Measurements from ENCODE around the gene SVOP. TPM values are rescaled to one million over a fixed set of nuclear protein-coding genes. Genes with fewer than 3 reads are reported as not detected.

SVOP gene
- total and polyA plus RNA-seq, 2 experiments from 2014 or later: 0.10 TPM; not detected in 1

DNA sequence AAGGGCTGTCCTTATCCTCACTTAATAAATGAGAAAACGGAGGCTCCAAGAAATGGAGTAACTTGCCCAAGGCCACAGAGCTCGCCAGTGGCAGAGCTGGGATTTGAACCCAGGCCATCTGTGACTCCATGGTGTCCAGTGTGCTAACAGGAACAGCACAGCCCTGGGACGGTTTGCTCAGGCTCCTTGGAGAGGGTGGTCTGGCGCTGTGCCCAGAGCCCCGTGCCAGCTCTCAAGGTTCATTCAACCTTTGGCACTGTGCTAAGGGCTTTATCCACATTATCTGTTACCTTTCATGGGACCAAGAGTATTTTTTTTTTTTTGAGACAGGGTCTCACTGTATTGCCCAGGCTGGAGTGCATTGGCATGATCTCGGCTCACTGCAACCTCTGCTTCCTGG, 132.8 kb downstream of the SVOP start (continued):
- no peak for TF ChIP-seq JUNB (IDR thresholded peaks at IDR 0.05; ENCODE audit: unreplicated experiment)

GRCh38 chr12:108886873-108887629, 133.8 kb downstream of the SVOP start:
- DNase-seq (ENCODE audit: low spot score): no peak
- Histone ChIP-seq H2AFZ (no peak overlapping the region), H3K4me2 (no peak overlapping the region), H3K9me2 (ENCODE audit: insufficient read depth) (no peaks in the 10 kb centered on the region), H3K27me3 (ENCODE audit: insufficient read depth) (no peaks in the 10 kb centered on the region), H4K20me1 (replicated peaks; ENCODE audit: insufficient read depth) (no peaks in the 10 kb centered on the region), H3K27ac (ENCODE audit: low read depth) (no peak overlapping the region), H3K79me2 (replicated peaks; ENCODE audit: insufficient read depth) (no peaks in the 10 kb centered on the region), H3K36me3 (ENCODE audit: insufficient read depth) (no peaks in the 10 kb centered on the region), H3K4me1 (ENCODE audit: insufficient read depth) (no peaks in the 10 kb centered on the region; the same call in 1 of the 2 replicates), H3K4me3 (no peak overlapping the region), H3F3A (replicated peaks; ENCODE audit: low read depth) (no peaks in the 10 kb centered on the region)
- H3K4me3 Mint-ChIP-seq: no peak overlapping the region
- no peak overlapping the region for H3K27ac Mint-ChIP-seq
- no peak for ATAC-seq
- no peaks in the 10 kb centered on the region for H3K4me1 Mint-ChIP-seq
- H3K27me3 Mint-ChIP-seq (ENCODE audit: insufficient read depth, low read depth, poor library complexity): peaks cover 6% of the 10 kb centered on the region
- peaks cover 4% of the 10 kb centered on the region; the same call in 1 of the 3 replicates for H3K9me3 Mint-ChIP-seq
- no peaks in the 10 kb centered on the region for H3K36me3 Mint-ChIP-seq (ENCODE audit: low read depth)
- TF ChIP-seq ZNF114 (CRISPR knock-in tag; IDR thresholded peaks at IDR 0.05) (no peak), NANOG (IDR thresholded peaks at IDR 0.05; ENCODE audit: borderline replicate concordance) (no peak), EZH2 (IDR thresholded peaks at IDR 0.05; ENCODE audit: low read depth, unreplicated experiment) (no peak), EZH2phosphoT487 (IDR thresholded peaks at IDR 0.05; ENCODE audit: unreplicated experiment) (no peak), JUNB (IDR thresholded peaks at IDR 0.05; ENCODE audit: unreplicated experiment) (no peak), ZNF331 (CRISPR knock-in tag; IDR thresholded peaks at IDR 0.05; ENCODE audit: low read depth) (no peak), CREB1 (CRISPR knock-in tag; IDR thresholded peaks at IDR 0.05; ENCODE audit: low read depth) (no peak), STAT1 (IDR thresholded peaks at IDR 0.05; ENCODE audit: unreplicated experiment) (no peak)
- TF ChIP-seq, protein P1, sequence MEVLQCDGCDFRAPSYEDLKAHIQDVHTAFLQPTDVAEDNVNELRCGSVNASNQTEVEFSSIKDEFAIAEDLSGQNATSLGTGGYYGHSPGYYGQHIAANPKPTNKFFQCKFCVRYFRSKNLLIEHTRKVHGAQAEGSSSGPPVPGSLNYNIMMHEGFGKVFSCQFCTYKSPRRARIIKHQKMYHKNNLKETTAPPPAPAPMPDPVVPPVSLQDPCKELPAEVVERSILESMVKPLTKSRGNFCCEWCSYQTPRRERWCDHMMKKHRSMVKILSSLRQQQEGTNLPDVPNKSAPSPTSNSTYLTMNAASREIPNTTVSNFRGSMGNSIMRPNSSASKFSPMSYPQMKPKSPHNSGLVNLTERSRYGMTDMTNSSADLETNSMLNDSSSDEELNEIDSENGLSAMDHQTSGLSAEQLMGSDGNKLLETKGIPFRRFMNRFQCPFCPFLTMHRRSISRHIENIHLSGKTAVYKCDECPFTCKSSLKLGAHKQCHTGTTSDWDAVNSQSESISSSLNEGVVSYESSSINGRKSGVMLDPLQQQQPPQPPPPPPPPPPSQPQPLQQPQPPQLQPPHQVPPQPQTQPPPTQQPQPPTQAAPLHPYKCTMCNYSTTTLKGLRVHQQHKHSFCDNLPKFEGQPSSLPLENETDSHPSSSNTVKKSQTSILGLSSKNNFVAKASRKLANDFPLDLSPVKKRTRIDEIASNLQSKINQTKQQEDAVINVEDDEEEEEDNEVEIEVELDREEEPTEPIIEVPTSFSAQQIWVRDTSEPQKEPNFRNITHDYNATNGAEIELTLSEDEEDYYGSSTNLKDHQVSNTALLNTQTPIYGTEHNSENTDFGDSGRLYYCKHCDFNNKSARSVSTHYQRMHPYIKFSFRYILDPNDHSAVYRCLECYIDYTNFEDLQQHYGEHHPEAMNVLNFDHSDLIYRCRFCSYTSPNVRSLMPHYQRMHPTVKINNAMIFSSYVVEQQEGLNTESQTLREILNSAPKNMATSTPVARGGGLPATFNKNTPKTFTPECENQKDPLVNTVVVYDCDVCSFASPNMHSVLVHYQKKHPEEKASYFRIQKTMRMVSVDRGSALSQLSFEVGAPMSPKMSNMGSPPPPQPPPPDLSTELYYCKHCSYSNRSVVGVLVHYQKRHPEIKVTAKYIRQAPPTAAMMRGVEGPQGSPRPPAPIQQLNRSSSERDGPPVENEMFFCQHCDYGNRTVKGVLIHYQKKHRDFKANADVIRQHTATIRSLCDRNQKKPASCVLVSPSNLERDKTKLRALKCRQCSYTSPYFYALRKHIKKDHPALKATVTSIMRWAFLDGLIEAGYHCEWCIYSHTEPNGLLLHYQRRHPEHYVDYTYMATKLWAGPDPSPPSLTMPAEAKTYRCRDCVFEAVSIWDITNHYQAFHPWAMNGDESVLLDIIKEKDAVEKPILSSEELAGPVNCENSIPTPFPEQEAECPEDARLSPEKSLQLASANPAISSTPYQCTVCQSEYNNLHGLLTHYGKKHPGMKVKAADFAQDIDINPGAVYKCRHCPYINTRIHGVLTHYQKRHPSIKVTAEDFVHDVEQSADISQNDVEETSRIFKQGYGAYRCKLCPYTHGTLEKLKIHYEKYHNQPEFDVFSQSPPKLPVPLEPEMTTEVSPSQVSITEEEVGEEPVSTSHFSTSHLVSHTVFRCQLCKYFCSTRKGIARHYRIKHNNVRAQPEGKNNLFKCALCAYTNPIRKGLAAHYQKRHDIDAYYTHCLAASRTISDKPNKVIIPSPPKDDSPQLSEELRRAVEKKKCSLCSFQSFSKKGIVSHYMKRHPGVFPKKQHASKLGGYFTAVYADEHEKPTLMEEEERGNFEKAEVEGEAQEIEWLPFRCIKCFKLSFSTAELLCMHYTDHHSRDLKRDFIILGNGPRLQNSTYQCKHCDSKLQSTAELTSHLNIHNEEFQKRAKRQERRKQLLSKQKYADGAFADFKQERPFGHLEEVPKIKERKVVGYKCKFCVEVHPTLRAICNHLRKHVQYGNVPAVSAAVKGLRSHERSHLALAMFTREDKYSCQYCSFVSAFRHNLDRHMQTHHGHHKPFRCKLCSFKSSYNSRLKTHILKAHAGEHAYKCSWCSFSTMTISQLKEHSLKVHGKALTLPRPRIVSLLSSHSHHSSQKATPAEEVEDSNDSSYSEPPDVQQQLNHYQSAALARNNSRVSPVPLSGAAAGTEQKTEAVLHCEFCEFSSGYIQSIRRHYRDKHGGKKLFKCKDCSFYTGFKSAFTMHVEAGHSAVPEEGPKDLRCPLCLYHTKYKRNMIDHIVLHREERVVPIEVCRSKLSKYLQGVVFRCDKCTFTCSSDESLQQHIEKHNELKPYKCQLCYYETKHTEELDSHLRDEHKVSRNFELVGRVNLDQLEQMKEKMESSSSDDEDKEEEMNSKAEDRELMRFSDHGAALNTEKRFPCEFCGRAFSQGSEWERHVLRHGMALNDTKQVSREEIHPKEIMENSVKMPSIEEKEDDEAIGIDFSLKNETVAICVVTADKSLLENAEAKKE (CRISPR knock-in tag; IDR thresholded peaks at IDR 0.05): no peak
- TF ChIP-seq, protein P2, sequence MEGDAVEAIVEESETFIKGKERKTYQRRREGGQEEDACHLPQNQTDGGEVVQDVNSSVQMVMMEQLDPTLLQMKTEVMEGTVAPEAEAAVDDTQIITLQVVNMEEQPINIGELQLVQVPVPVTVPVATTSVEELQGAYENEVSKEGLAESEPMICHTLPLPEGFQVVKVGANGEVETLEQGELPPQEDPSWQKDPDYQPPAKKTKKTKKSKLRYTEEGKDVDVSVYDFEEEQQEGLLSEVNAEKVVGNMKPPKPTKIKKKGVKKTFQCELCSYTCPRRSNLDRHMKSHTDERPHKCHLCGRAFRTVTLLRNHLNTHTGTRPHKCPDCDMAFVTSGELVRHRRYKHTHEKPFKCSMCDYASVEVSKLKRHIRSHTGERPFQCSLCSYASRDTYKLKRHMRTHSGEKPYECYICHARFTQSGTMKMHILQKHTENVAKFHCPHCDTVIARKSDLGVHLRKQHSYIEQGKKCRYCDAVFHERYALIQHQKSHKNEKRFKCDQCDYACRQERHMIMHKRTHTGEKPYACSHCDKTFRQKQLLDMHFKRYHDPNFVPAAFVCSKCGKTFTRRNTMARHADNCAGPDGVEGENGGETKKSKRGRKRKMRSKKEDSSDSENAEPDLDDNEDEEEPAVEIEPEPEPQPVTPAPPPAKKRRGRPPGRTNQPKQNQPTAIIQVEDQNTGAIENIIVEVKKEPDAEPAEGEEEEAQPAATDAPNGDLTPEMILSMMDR (conservative IDR thresholded peaks at IDR 0.05; ENCODE audit: low read depth in 2 of 2): no peak
- TF ChIP-seq, protein P3, sequence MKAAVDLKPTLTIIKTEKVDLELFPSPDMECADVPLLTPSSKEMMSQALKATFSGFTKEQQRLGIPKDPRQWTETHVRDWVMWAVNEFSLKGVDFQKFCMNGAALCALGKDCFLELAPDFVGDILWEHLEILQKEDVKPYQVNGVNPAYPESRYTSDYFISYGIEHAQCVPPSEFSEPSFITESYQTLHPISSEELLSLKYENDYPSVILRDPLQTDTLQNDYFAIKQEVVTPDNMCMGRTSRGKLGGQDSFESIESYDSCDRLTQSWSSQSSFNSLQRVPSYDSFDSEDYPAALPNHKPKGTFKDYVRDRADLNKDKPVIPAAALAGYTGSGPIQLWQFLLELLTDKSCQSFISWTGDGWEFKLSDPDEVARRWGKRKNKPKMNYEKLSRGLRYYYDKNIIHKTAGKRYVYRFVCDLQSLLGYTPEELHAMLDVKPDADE (IDR thresholded peaks at IDR 0.05): no peak
- TF ChIP-seq, protein P4, sequence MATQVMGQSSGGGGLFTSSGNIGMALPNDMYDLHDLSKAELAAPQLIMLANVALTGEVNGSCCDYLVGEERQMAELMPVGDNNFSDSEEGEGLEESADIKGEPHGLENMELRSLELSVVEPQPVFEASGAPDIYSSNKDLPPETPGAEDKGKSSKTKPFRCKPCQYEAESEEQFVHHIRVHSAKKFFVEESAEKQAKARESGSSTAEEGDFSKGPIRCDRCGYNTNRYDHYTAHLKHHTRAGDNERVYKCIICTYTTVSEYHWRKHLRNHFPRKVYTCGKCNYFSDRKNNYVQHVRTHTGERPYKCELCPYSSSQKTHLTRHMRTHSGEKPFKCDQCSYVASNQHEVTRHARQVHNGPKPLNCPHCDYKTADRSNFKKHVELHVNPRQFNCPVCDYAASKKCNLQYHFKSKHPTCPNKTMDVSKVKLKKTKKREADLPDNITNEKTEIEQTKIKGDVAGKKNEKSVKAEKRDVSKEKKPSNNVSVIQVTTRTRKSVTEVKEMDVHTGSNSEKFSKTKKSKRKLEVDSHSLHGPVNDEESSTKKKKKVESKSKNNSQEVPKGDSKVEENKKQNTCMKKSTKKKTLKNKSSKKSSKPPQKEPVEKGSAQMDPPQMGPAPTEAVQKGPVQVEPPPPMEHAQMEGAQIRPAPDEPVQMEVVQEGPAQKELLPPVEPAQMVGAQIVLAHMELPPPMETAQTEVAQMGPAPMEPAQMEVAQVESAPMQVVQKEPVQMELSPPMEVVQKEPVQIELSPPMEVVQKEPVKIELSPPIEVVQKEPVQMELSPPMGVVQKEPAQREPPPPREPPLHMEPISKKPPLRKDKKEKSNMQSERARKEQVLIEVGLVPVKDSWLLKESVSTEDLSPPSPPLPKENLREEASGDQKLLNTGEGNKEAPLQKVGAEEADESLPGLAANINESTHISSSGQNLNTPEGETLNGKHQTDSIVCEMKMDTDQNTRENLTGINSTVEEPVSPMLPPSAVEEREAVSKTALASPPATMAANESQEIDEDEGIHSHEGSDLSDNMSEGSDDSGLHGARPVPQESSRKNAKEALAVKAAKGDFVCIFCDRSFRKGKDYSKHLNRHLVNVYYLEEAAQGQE (IDR thresholded peaks at IDR 0.05; ENCODE audit: unreplicated experiment): no peak

Measured in GM23338 (cell line).